ENCODE measurements around the gene TNXB.

The TNXB gene

DNA sequence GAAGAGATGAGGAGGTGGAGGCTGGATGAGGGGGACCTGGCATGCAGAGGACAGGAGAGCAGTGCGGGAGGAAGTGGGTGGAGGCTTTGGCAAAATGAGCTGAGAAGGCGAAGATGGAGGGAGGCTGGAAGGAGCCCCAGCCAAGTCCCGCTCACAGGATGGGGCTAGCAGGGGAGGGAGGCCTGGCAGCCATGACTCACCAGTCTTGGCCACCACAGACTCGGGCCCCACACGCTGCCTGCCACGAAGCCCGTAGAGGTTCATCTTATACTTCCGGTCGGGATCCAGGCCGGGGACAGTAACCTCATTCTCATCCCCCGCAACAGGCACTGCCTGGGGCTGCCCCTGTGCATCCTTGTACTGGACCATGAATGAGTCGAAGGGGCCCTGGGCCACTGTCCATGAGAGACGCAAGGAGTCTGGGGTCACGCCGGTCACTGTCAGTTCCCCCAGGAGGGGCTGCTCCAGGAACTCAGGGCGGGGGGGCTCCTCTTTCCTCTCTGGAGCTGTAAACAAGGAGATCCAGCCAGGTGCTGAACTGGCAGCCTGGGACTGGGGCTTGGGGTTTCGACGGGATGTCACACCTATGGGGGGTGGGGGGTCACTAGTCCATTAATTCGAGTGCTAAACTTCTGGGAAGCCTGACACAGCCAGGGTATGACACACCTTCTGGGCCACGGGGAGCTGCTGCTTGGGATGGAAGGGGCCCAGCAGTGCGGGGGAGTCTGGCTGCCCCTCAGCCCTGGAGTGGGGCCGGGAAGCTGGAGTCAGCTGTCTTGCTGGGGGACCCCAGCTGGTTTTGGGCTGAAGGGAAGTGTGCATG, 27.8 kb downstream of the TNXB start:
- no peak overlapping the region for H3K27ac ChIP-seq
- H3K36me3 ChIP-seq (ENCODE audit: insufficient read depth, low read length) = no peaks in the 10 kb centered on the region
- no peak for DNase-seq (ENCODE audit: low read depth, low spot score)
- no peak overlapping the region for H3K9ac ChIP-seq (ENCODE audit: insufficient read length)
- H3K9me3 ChIP-seq (ENCODE audit: low read depth, low read length) = no peaks in the 10 kb centered on the region
- TF ChIP-seq POLR2AphosphoS5 (IDR thresholded peaks at IDR 0.05; ENCODE audit: borderline replicate concordance, low read depth, low read length) = no peak
- TF ChIP-seq EZH2 (IDR thresholded peaks at IDR 0.05) = no peak
- TF ChIP-seq FOXP2 (optimal IDR thresholded peaks at IDR 0.05; ENCODE audit: control extremely low read depth, extremely low read length, insufficient read depth) = no peak
- no peak overlapping the region for H3K4me3 ChIP-seq

GRCh38 chr6:32079566-32080290, 29.4 kb downstream of the TNXB start:
- Histone ChIP-seq H3K27ac (no peak overlapping the region), H3K9ac (ENCODE audit: insufficient read length) (no peak overlapping the region), H3K9me3 (ENCODE audit: low read depth, low read length) (no peaks in the 10 kb centered on the region), H3K4me3 (no peak overlapping the region), H3K36me3 (ENCODE audit: insufficient read depth, low read length) (no peaks in the 10 kb centered on the region)
- DNase-seq (ENCODE audit: low read depth, low spot score) = no peak
- TF ChIP-seq POLR2AphosphoS5 (IDR thresholded peaks at IDR 0.05; ENCODE audit: borderline replicate concordance, low read depth, low read length) (no peak), FOXP2 (optimal IDR thresholded peaks at IDR 0.05; ENCODE audit: control extremely low read depth, extremely low read length, insufficient read depth) (no peak), EZH2 (IDR thresholded peaks at IDR 0.05) (no peak)

DNA sequence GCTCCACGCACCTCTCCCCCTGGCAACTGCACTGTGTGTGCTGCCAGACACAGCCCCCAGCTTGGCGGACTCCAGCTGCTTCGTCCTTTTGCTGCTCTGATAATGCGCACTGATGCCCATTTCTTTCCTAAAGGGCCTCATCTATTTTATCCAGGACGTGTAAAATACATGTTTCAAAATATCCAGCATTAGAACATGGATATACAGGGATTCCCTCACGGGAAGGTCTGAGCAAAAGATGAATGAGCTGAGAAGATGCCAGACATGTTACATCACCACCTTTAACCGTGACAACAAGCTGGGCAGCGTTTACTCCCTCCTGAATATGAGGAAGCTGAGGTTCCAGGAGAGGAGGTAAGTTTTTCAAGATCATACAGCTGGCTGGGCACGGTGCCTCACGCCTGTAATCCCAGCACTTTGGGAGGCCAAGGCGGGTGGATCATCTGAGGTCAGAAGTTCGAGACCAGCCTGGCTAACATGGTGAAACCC, 32.8 kb downstream of the TNXB start:
- no peak for DNase-seq (ENCODE audit: low read depth, low spot score)
- no peaks in the 10 kb centered on the region for H3K36me3 ChIP-seq (ENCODE audit: insufficient read depth, low read length)
- H3K9me3 ChIP-seq (ENCODE audit: low read depth, low read length) = no peaks in the 10 kb centered on the region
- H3K4me3 ChIP-seq = no peak overlapping the region
- H3K27ac ChIP-seq = no peak overlapping the region
- H3K9ac ChIP-seq (ENCODE audit: insufficient read length) = no peak overlapping the region
- TF ChIP-seq EZH2 (IDR thresholded peaks at IDR 0.05) (no peak), FOXP2 (optimal IDR thresholded peaks at IDR 0.05; ENCODE audit: control extremely low read depth, extremely low read length, insufficient read depth) (no peak), POLR2AphosphoS5 (IDR thresholded peaks at IDR 0.05; ENCODE audit: borderline replicate concordance, low read depth, low read length) (no peak)

DNA sequence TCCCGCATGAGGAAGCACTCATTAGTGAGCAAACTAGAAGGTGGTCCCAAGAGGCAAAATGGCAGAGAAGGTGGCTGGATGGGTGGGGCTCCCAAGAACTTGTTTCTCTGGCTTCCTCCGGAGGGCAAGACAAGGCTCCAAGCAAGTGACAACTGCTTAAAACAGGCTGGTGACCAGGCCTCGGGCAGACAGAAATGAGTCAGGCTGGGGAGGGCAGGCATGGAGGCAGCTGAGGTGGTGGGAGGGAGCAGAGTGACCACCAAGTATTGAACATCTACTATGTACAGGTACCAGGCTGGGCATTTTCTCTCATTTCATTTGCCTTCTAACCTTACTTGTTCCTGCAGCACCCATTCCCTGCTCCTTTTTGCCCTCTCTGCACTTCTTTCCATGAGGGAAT, 33.4 kb downstream of the TNXB start:
- Histone ChIP-seq H3K9me3 (ENCODE audit: low read depth, low read length) (no peaks in the 10 kb centered on the region), H3K27ac (no peak overlapping the region), H3K9ac (ENCODE audit: insufficient read length) (no peak overlapping the region), H3K4me3 (no peak overlapping the region), H3K36me3 (ENCODE audit: insufficient read depth, low read length) (no peaks in the 10 kb centered on the region)
- no peak for DNase-seq (ENCODE audit: low read depth, low spot score)
- TF ChIP-seq EZH2 (IDR thresholded peaks at IDR 0.05) (no peak), POLR2AphosphoS5 (IDR thresholded peaks at IDR 0.05; ENCODE audit: borderline replicate concordance, low read depth, low read length) (no peak), FOXP2 (optimal IDR thresholded peaks at IDR 0.05; ENCODE audit: control extremely low read depth, extremely low read length, insufficient read depth) (no peak)

DNA sequence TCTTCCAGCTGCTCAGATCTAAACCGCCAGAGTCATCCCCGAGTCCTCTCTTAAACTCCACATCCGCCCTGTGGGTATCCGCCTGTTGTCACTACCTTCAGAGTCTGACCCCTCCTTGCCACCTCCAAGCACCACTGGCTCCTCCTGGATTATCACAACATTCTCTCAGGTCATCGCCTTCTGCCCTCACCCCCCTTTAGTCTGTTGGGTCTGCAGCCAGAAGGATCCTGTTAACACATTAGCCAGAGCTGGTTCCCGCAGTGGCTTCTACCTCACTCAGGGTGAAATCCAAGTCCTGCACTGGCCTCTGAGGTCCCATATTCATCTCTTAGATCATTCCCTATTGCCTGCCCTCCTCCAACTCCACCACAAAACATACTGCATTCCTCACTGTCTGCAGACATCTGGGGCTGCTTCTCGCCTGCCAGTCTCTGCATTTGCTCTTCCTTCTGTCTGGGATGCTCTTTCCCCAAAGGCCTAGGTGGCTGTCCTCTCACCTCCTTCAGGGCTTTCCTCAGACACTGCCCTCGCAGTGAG, 34.1 kb downstream of the TNXB start:
- TF ChIP-seq FOXP2 (optimal IDR thresholded peaks at IDR 0.05; ENCODE audit: control extremely low read depth, extremely low read length, insufficient read depth) = no peak
- TF ChIP-seq EZH2 (IDR thresholded peaks at IDR 0.05) = no peak
- no peak for TF ChIP-seq POLR2AphosphoS5 (IDR thresholded peaks at IDR 0.05; ENCODE audit: borderline replicate concordance, low read depth, low read length)
- H3K27ac ChIP-seq = no peak overlapping the region
- H3K9me3 ChIP-seq (ENCODE audit: low read depth, low read length) = no peaks in the 10 kb centered on the region
- no peak for DNase-seq (ENCODE audit: low read depth, low spot score)
- no peak overlapping the region for H3K4me3 ChIP-seq
- no peak overlapping the region for H3K9ac ChIP-seq (ENCODE audit: insufficient read length)
- H3K36me3 ChIP-seq (ENCODE audit: insufficient read depth, low read length) = no peaks in the 10 kb centered on the region

DNA sequence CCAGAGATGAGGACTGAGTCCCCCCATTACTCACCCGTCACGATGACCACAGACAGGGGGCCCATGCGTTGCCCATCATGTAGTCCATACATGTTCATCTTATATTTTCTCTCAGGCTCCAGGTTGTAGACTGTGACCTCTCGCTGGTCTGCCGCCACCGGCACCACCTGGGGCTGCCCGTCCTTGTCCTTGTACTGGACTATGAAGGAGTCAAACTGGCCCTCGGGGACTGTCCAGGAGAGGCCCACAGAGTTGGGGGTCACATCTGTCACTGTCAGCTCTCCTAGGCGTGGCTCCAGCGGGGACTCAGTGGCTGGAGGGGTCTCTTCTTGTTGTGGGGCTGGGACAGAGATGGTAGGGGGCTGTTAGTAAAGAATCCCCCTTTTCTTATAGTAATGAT, 35.5 kb downstream of the TNXB start:
- Histone ChIP-seq H3K9me3 (ENCODE audit: low read depth, low read length) (no peaks in the 10 kb centered on the region), H3K9ac (ENCODE audit: insufficient read length) (no peak overlapping the region), H3K4me3 (no peak overlapping the region), H3K36me3 (ENCODE audit: insufficient read depth, low read length) (no peaks in the 10 kb centered on the region), H3K27ac (no peak overlapping the region)
- DNase-seq (ENCODE audit: low read depth, low spot score) = no peak
- TF ChIP-seq POLR2AphosphoS5 (IDR thresholded peaks at IDR 0.05; ENCODE audit: borderline replicate concordance, low read depth, low read length) (no peak), EZH2 (IDR thresholded peaks at IDR 0.05) (no peak), FOXP2 (optimal IDR thresholded peaks at IDR 0.05; ENCODE audit: control extremely low read depth, extremely low read length, insufficient read depth) (no peak)

GRCh38 chr6:32073101-32073500, 36.0 kb downstream of the TNXB start:
- Histone ChIP-seq H3K36me3 (ENCODE audit: insufficient read depth, low read length) (no peaks in the 10 kb centered on the region), H3K9ac (ENCODE audit: insufficient read length) (no peak overlapping the region), H3K9me3 (ENCODE audit: low read depth, low read length) (no peaks in the 10 kb centered on the region), H3K27ac (no peak overlapping the region), H3K4me3 (no peak overlapping the region)
- DNase-seq (ENCODE audit: low read depth, low spot score) = no peak
- TF ChIP-seq EZH2 (IDR thresholded peaks at IDR 0.05) (no peak), FOXP2 (optimal IDR thresholded peaks at IDR 0.05; ENCODE audit: control extremely low read depth, extremely low read length, insufficient read depth) (no peak), POLR2AphosphoS5 (IDR thresholded peaks at IDR 0.05; ENCODE audit: borderline replicate concordance, low read depth, low read length) (no peak)

GRCh38 chr6:32070814-32071543, 38.2 kb downstream of the TNXB start:
- no peak for DNase-seq (ENCODE audit: low read depth, low spot score)
- H3K9ac ChIP-seq (ENCODE audit: insufficient read length) = no peak overlapping the region
- H3K36me3 ChIP-seq (ENCODE audit: insufficient read depth, low read length) = no peaks in the 10 kb centered on the region
- H3K9me3 ChIP-seq (ENCODE audit: low read depth, low read length) = no peaks in the 10 kb centered on the region
- TF ChIP-seq EZH2 (IDR thresholded peaks at IDR 0.05) (no peak), POLR2AphosphoS5 (IDR thresholded peaks at IDR 0.05; ENCODE audit: borderline replicate concordance, low read depth, low read length) (no peak), FOXP2 (optimal IDR thresholded peaks at IDR 0.05; ENCODE audit: control extremely low read depth, extremely low read length, insufficient read depth) (no peak)
- H3K4me3 ChIP-seq = no peak overlapping the region
- no peak overlapping the region for H3K27ac ChIP-seq

Measured in SK-N-MC (cell line).